Panc1 (cell line): ENCODE results near the gene PHKG2. TPM values are rescaled to one million over a fixed set of nuclear protein-coding genes. Genes with fewer than 3 reads are reported as not detected.

ENCODE experiments used
- ATAC-seq: fragments of 200-7000 bp; cut with Tn5 transposase; 2 replicates; pipeline ENCODE4 v1.9.1; 2020; ENCODE audit warnings: mild to moderate bottlenecking, moderate library complexity
- BruUV-seq: library from RNA; stranded (reverse); fragments of 400-500 nt; replicated peaks from 2 replicates; lab custom pipeline; 2021; lab: Mats Ljungman, UMichigan
- CTCF ChIA-PET: fragments of 300-600 bp; sonication (Branson Sonifier 250); formaldehyde crosslinking; loops from one replicate; lab custom pipeline; 2022; ENCODE audit warnings: antibody characterized with exemption; lab: Charles Lee
- POLR2A ChIA-PET: fragments of 300-600 bp; sonication (Branson Sonifier 250); formaldehyde crosslinking; loops from one replicate; lab custom pipeline; 2022; ENCODE audit warnings: antibody characterized with exemption; lab: Charles Lee
- DNase-seq: peaks from one replicate; pipeline ENCODE4 v3.0.0-alpha.2; 2010; ENCODE audit warnings: low read depth, low spot score
- H3K27ac ChIP-seq: 2 replicates; pipeline ENCODE4 v1.5.1; 2011; ENCODE audit warnings: mild to moderate bottlenecking, low read length, inconsistent platforms
- H3K27me3 ChIP-seq: fragments of 200-500 bp; sonication (Bioruptor generic); 2 replicates; pipeline ENCODE4 v1.6.0; 2014; ENCODE audit warnings: low read length, inconsistent platforms; ENCODE audit not compliant: control insufficient read depth, insufficient read depth
- H3K36me3 ChIP-seq: fragments of 200-500 bp; sonication (Bioruptor generic); 2 replicates; pipeline ENCODE4 v1.5.1; 2014; ENCODE audit warnings: inconsistent platforms, mild to moderate bottlenecking, low read length, moderate library complexity; ENCODE audit not compliant: control insufficient read depth, insufficient read depth
- H3K4me1 ChIP-seq: 2 replicates; pipeline ENCODE4 v1.5.1; 2011; ENCODE audit warnings: inconsistent platforms, mild to moderate bottlenecking, low read length, moderate library complexity; ENCODE audit not compliant: control insufficient read depth, insufficient read depth
- H3K4me3 ChIP-seq, 2 experiments: 2 replicates each; pipeline ENCODE4 v1.5.1; 2011 to 2012; ENCODE audit warnings: low read depth in 2 of 2, low read length in 2 of 2, mild to moderate bottlenecking in 2 of 2, inconsistent platforms in 1 of 2, moderate library complexity in 1 of 2
- H3K9me3 ChIP-seq: fragments of 200-500 bp; sonication (Bioruptor generic); 2 replicates; pipeline ENCODE4 v1.5.1; 2014; ENCODE audit warnings: low read depth, mild to moderate bottlenecking, inconsistent platforms, low read length, moderate library complexity; ENCODE audit not compliant: control insufficient read depth, insufficient read depth
- CTCF ChIP-seq: fragments of 450-650 bp; IDR thresholded peaks from 2 replicates; pipeline ENCODE4 v1.5.1; 2017; ENCODE audit warnings: mild to moderate bottlenecking
- POLR2AphosphoS5 ChIP-seq: IDR thresholded peaks from 2 replicates; pipeline ENCODE4 v1.6.1; 2012; ENCODE audit warnings: mild to moderate bottlenecking, low read depth, low read length, moderate library complexity
- REST ChIP-seq, 2 experiments: IDR thresholded peaks; 2 replicates each; pipeline ENCODE4 v1.6.1; 2011 to 2012; ENCODE audit warnings: low read depth in 2 of 2, control low read depth in 1 of 2, low read length in 1 of 2, mild to moderate bottlenecking in 1 of 2, moderate library complexity in 1 of 2; ENCODE audit not compliant: insufficient read depth in 1 of 2
- SIN3A ChIP-seq: IDR thresholded peaks from 2 replicates; pipeline ENCODE4 v1.6.1; 2012; ENCODE audit warnings: low read depth, mild to moderate bottlenecking, low read length, moderate library complexity, borderline replicate concordance; ENCODE audit not compliant: insufficient read depth
- TCF7L2 ChIP-seq: IDR thresholded peaks from 2 replicates; pipeline ENCODE4 v1.6.1; 2011; ENCODE audit warnings: mild to moderate bottlenecking, low read depth, low read length, inconsistent platforms
- in situ Hi-C: cut with HindIII; loops from 2 replicates; pipeline ENCODE4 v1.10.0; 2016; ENCODE audit warnings: low sequenced_read_pairs, low pct_unique_long_range_greater_than_20kb
- intact Hi-C: fragments of 100-400 bp; cut with micrococcal nuclease; formaldehyde crosslinking; loops from one replicate; pipeline ENCODE4 v1.10.0; 2022; ENCODE audit not compliant: unreplicated experiment
- total RNA-seq: library from RNA; stranded (reverse); gene quantifications from one replicate; pipeline ENCODE4 v1.2.1, GENCODE V29; 2021; ENCODE audit not compliant: unreplicated experiment

Gene PHKG2
- total RNA-seq, 1 experiment from 2014 or later: 43.1 TPM

GRCh38 chr16:30756781-30757100, 8.5 kb downstream of the PHKG2 start:
- no peak overlapping the region for H3K4me3 ChIP-seq
- ChIA-PET POLR2A (no interaction called here), CTCF (no interaction called here)
- BruUV-seq: no TSS peak
- in situ Hi-C loops: no loop called here
- H3K27me3 ChIP-seq: no peaks in the 10 kb centered on the region
- peaks cover 17% of the 10 kb centered on the region for H3K4me1 ChIP-seq
- intact Hi-C loops: no loop called here
- DNase-seq: no peak
- TF ChIP-seq POLR2AphosphoS5: no peak
- no peak for TF ChIP-seq TCF7L2
- TF ChIP-seq REST (IDR thresholded peaks at IDR 0.05; ENCODE audit: insufficient read depth in 1 of 2, low read depth in 2 of 2, low read length in 1 of 2): no peak
- TF ChIP-seq CTCF: no peak
- no peak for TF ChIP-seq SIN3A
- no peaks in the 10 kb centered on the region for H3K9me3 ChIP-seq
- H3K27ac ChIP-seq: no peak overlapping the region
- no peak for ATAC-seq
- H3K36me3 ChIP-seq: peaks cover 3% of the 10 kb centered on the region

GRCh38 chr16:30757316-30757715, 9.1 kb downstream of the PHKG2 start:
- H3K4me3 ChIP-seq: no peak overlapping the region
- no TSS peak for BruUV-seq
- peaks cover 4% of the 10 kb centered on the region for H3K36me3 ChIP-seq
- DNase-seq: no peak
- TF ChIP-seq CTCF (no peak), POLR2AphosphoS5 (0 out of 2 replicates have a peak, but pooled peaks have one; percentile 40), REST (IDR thresholded peaks at IDR 0.05; ENCODE audit: insufficient read depth in 1 of 2, low read depth in 2 of 2, low read length in 1 of 2) (no peak), SIN3A (no peak)
- no peak overlapping the region for H3K27ac ChIP-seq
- H3K27me3 ChIP-seq: no peaks in the 10 kb centered on the region
- no peaks in the 10 kb centered on the region for H3K9me3 ChIP-seq
- CTCF ChIA-PET: interaction anchor here (0.7 kb wide), 1 partner anchor 110 kb away, joined by 8 read pairs; no protein-coding TSS in a partner anchor
- ATAC-seq: no peak
- peaks cover 17% of the 10 kb centered on the region for H3K4me1 ChIP-seq
- intact Hi-C loops (no loop called here), in situ Hi-C loops (no loop called here)
- POLR2A ChIA-PET: no interaction called here
